Activated CD4-positive, alpha-beta T cell treated with anti-CD3 and anti-CD28 coated beads, Interleukin-2, amount 10 ng/mL, durations not matched to agents 7 days and 5 days (primary cell): ENCODE results near the gene CCDC3. TPM values are rescaled to one million over a fixed set of nuclear protein-coding genes. Genes with fewer than 3 reads are reported as not detected.

Experiments
- CTCF ChIA-PET: fragments of 350-600 bp; sonication (Branson Sonifier 250); formaldehyde crosslinking; loops from one replicate; lab custom pipeline; 2021; ENCODE audit warnings: antibody characterized with exemption; lab: Charles Lee
- POLR2A ChIA-PET: fragments of 350-600 bp; sonication (Branson Sonifier 250); formaldehyde crosslinking; loops from one replicate; lab custom pipeline; 2021; ENCODE audit warnings: antibody characterized with exemption; lab: Charles Lee
- DNase-seq: peaks from one replicate; pipeline ENCODE4 v3.0.0-alpha.2; 2020
- H3K27ac Mint-ChIP-seq: one replicate; pipeline ENCODE4 v1.8.0; 2021; ENCODE audit warnings: mild to moderate bottlenecking, moderate library complexity, mixed read lengths
- H3K27me3 Mint-ChIP-seq: one replicate; pipeline ENCODE4 v1.8.0; 2021; ENCODE audit warnings: mixed read lengths
- H3K36me3 Mint-ChIP-seq: one replicate; pipeline ENCODE4 v1.8.0; 2021; ENCODE audit warnings: low read depth, mixed read lengths
- H3K4me1 Mint-ChIP-seq: one replicate; pipeline ENCODE4 v1.8.0; 2021; ENCODE audit warnings: mixed read lengths
- H3K4me3 Mint-ChIP-seq: one replicate; pipeline ENCODE4 v1.8.0; 2021; ENCODE audit warnings: mild to moderate bottlenecking, moderate library complexity, mixed read lengths
- H3K9me3 Mint-ChIP-seq: one replicate; pipeline ENCODE4 v1.8.0; 2021; ENCODE audit warnings: mixed read lengths
- total RNA-seq, 2 experiments: library from RNA; stranded (reverse); gene quantifications; one replicate each; pipeline ENCODE4 v1.2.3, GENCODE V29; 2021

CCDC3 gene
- total RNA-seq, 2 experiments from 2014 or later, result 0.10 to 0.12 TPM

DNA sequence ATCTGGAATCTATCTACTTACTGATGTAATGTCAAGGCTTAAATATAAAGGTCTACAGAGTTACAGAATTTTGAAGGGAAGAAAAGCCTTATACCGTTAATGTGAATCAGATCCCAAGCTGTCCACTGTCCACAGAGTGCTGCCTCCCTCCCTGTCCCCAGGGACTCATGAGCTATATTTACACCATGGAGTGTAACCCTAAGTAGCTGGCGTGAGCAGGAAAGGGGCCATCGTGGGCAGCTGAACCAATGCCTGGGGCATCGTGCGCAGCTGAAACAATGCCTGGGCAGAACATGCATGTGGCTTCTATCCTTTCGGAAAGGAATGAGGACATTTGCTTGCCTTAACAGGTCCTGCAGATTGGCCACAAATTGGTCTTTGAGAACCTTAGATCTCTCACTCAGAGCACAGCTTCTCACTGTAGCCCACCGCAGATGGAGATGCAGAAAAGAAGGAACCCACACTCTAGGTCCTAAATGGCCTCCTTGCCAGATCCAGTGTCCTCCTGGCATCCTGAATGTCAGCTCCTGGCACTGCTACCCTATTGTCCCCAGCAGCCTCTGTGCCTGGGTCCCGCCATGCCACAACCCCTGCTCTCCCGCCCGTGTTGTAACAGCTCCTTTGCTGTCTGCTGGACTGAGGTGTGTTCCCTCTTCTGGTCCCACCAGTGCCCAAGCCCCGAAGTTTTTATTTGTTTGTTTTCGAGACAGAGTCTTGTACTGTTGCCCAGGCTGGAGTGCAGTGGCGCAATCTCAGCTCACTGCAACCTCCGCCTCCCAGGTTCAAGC is 30.3 kb downstream of the CCDC3 start:
- no peak for DNase-seq
- ChIA-PET CTCF (interaction anchor here (0.6 kb wide), 1 partner anchor 664 kb away, joined by 3 read pairs; no protein-coding TSS in a partner anchor), POLR2A (interaction anchor here (0.9 kb wide), 1 partner anchor 18 kb away, joined by 3 read pairs; no protein-coding TSS in a partner anchor)
- H3K27ac Mint-ChIP-seq, result no peak overlapping the region
- no peak overlapping the region for H3K4me3 Mint-ChIP-seq
- H3K27me3 Mint-ChIP-seq, result peaks cover 12% of the 10 kb centered on the region
- no peaks in the 10 kb centered on the region for H3K4me1 Mint-ChIP-seq
- H3K36me3 Mint-ChIP-seq, result no peaks in the 10 kb centered on the region
- peaks cover 4% of the 10 kb centered on the region for H3K9me3 Mint-ChIP-seq

DNA sequence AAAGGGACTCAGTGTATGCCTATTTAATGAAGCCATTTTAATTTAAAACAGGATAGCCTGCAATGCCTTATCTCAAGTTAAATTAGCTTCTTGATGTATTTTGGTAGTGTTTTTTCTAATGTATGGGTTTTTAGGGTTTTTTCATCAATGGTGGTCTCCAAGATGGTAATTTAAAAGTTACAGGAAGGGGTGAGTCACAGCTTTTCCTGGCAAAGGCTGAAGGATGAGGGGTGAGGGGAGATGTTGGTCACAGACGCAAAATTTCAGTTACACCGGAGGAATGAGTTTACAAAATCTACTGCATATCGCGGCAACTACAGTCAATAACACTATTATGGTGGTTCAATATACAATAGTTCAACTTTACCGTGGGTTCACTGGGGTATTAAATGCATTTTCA is 31.6 kb downstream of the CCDC3 start:
- Mint-ChIP-seq H3K4me3 (no peak overlapping the region), H3K4me1 (no peaks in the 10 kb centered on the region), H3K36me3 (no peaks in the 10 kb centered on the region), H3K9me3 (peaks cover 4% of the 10 kb centered on the region), H3K27ac (no peak overlapping the region), H3K27me3 (peaks cover 13% of the 10 kb centered on the region)
- ChIA-PET POLR2A (no interaction called here), CTCF (interaction anchor here (0.6 kb wide), 1 partner anchor 494 kb away, joined by 3 read pairs; no protein-coding TSS in a partner anchor)
- no peak for DNase-seq

DNA sequence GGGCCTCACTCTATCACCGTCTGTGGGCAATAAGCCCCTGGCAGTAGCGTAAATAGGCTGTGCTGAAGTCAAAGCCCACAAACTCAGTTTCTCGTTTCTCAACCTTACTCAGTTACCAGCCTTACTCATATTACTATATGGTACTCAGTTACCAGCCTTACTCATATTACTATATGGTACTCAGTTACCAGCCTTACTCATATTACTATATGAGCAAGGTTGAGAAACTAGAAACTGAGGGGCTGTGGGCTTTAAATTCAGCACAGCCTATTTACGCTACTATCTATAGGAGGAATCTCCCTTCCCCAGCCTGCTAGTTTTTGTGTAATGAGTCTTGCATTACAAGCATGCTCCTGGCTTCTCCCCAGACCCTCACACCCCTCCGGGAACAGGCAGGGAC is 35.4 kb downstream of the CCDC3 start:
- Mint-ChIP-seq H3K9me3 (peaks cover 4% of the 10 kb centered on the region), H3K27ac (no peak overlapping the region), H3K36me3 (no peaks in the 10 kb centered on the region), H3K4me1 (no peaks in the 10 kb centered on the region), H3K27me3 (peaks cover 17% of the 10 kb centered on the region), H3K4me3 (no peak overlapping the region)
- ChIA-PET CTCF (no interaction called here), POLR2A (no interaction called here)
- DNase-seq, result no peak

DNA sequence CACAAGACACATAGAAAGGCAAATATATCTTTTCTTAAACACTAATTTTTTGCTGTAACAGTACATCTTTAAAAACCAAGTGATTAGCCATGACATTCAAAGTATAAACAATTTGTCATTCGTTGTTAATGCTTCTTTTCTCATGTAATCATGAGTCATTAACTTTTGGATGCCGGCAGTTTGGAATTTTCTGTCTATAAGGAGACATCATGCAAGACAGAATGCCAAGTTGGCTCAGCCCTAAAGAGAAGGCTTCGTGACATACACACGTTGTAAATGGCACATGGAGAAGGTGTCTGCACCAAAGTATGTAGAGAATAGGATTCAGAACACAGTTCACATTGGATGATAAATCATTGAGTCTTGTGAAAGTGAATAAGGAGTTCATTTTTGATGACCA is 35.9 kb downstream of the CCDC3 start:
- no peak for DNase-seq
- H3K27ac Mint-ChIP-seq, result no peak overlapping the region
- CTCF ChIA-PET, result no interaction called here
- POLR2A ChIA-PET, result no interaction called here
- H3K4me3 Mint-ChIP-seq, result no peak overlapping the region
- peaks cover 17% of the 10 kb centered on the region for H3K27me3 Mint-ChIP-seq
- H3K9me3 Mint-ChIP-seq, result peaks cover 4% of the 10 kb centered on the region
- H3K36me3 Mint-ChIP-seq, result no peaks in the 10 kb centered on the region
- H3K4me1 Mint-ChIP-seq, result no peaks in the 10 kb centered on the region

DNA sequence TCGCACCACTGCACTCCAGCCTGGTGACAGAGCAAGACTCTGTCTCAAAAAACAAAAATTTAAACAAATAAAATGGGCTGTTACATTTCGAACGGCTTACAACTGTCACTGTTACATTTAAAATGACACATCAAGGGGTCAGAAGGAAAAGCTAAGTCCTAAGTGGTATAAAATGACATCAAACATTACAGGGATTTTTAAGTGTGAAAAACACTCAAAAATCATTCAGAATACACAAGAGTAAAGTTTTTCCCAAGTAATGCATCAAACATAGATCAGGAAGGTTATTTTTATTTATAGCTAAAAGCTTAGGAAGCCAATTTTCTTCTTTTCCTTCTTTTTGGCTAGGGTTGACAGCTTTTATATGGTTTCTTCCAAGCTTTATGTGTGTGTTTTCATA is 39.0 kb downstream of the CCDC3 start:
- Mint-ChIP-seq H3K27ac (no peak overlapping the region), H3K9me3 (peaks cover 2% of the 10 kb centered on the region), H3K4me3 (no peak overlapping the region), H3K27me3 (peaks cover 10% of the 10 kb centered on the region), H3K36me3 (no peaks in the 10 kb centered on the region), H3K4me1 (no peaks in the 10 kb centered on the region)
- POLR2A ChIA-PET, result no interaction called here
- DNase-seq, result no peak
- CTCF ChIA-PET, result no interaction called here

DNA sequence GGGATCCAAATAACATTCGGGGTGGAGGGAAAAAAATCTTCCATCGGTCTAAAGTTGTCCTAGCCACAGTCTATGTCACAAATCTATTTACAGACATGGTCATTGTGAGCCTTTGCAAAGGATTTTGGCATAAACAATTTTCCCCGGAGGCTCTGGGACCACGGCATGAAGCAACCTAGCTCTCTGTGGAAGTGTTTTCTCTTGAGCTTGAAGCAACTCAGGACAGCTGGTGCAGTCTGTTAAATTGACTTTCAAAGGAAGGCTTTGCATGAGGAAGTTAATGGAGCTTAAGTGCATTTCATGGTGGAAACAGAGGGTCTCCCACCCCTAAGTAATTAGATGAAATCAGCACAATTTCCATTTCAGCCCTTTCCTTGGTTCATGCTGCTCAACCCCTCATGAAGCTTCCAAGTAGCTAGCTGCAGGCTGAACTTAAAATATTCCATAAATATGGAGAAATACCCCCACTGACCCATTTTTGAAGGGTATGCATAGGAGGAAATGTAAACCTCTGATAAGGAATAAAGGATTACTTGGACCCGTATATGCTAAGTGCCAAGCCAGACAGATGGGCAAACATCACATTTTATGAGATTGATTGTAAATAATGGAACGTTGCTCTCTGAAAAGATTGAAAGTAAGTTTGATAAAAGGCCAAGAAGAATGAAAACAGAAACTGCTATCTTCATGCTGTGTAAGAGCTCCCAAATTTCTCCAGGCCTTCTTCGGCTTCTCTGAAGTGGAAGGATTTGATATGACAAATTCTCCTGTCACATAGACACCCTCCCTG is 39.9 kb downstream of the CCDC3 start:
- H3K27ac Mint-ChIP-seq, result no peak overlapping the region
- H3K36me3 Mint-ChIP-seq, result no peaks in the 10 kb centered on the region
- POLR2A ChIA-PET, result no interaction called here
- H3K27me3 Mint-ChIP-seq, result peaks cover 8% of the 10 kb centered on the region
- CTCF ChIA-PET, result no interaction called here
- no peak overlapping the region for H3K4me3 Mint-ChIP-seq
- H3K4me1 Mint-ChIP-seq, result no peaks in the 10 kb centered on the region
- no peaks in the 10 kb centered on the region for H3K9me3 Mint-ChIP-seq
- no peak for DNase-seq

DNA sequence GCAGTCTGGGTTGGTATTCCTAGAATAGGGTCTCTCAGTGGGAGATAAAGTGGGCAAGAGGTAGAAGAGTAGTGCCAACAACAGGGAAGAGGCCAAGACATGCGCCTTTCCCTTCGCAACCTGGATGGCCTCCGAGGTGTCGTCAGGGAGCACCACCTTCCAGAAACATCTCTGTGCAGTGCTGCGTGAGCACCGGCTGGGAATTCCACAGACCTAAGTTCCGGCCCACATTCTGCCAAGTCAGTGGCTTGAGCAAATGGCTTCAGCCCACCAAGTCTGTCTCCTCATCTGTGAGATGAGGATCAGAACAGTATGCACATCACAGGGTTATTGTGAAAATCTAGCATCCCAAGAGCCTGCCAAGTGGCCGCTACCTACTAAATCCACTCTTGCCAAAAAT is 40.6 kb downstream of the CCDC3 start:
- Mint-ChIP-seq H3K9me3 (no peaks in the 10 kb centered on the region), H3K4me1 (no peaks in the 10 kb centered on the region), H3K27ac (no peak overlapping the region), H3K36me3 (no peaks in the 10 kb centered on the region), H3K4me3 (no peak overlapping the region), H3K27me3 (peaks cover 4% of the 10 kb centered on the region)
- ChIA-PET CTCF (no interaction called here), POLR2A (no interaction called here)
- DNase-seq, result no peak

DNA sequence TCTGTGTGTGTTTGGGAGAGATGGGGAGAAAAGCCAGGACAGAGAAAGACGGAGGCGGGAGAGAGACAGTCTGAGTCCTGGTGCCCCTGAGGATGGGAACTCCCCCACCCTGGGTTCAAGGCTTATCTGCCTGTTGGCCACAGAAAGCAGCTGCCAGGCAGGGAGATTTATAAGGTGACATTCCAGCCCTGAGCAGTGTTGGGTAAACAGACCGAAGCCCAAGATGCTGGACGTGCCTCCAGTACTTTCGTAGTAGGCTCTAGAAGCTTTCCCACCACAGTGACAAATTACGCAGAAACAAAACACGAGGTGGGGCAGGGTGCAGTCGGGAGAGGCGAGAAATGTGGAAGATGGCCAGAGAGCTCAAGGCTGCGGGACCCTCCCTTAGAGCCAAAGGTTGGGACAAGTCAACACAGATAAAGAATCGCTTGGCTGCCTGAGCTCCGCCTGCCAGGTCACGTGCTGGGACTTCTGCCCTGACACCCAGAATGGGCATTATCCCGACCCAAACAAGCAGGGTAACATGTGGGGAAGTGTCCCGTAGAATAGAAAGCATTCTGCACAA is 41.1 kb downstream of the CCDC3 start:
- CTCF ChIA-PET, result no interaction called here
- DNase-seq, result no peak
- H3K4me3 Mint-ChIP-seq, result no peak overlapping the region
- H3K9me3 Mint-ChIP-seq, result no peaks in the 10 kb centered on the region
- H3K36me3 Mint-ChIP-seq, result no peaks in the 10 kb centered on the region
- peaks cover 4% of the 10 kb centered on the region for H3K27me3 Mint-ChIP-seq
- POLR2A ChIA-PET, result no interaction called here
- H3K27ac Mint-ChIP-seq, result no peak overlapping the region
- no peaks in the 10 kb centered on the region for H3K4me1 Mint-ChIP-seq

DNA sequence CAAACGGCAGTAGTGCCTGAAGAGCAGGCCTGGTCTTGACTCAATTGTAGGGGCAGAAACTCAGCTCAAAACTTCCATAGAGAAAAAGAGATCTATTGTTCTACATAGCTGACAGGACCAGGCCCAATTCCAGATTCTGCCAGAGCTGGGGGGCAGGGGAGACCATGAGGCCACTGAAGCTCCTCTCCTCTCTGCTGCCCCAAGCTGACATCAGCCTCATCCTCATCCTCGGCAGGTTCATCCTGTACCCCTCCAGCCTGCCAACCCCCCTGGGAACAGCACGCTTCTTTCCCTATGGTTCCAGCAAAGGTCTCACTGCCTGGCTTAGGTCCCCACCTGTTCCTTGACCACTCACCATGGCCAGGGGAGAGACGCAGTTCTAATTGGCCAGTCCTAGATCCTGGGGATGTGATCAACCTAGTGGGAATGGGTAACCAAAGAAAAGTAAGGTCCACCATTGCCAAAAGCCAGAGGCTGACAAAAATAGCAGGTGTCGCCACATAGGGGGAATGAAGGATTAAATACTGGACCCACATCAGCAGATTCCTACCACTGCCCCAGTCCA is 42.9 kb downstream of the CCDC3 start:
- Mint-ChIP-seq H3K4me3 (no peak overlapping the region), H3K27me3 (no peaks in the 10 kb centered on the region), H3K36me3 (no peaks in the 10 kb centered on the region), H3K9me3 (peaks cover 4% of the 10 kb centered on the region), H3K4me1 (no peaks in the 10 kb centered on the region), H3K27ac (no peak overlapping the region)
- no peak for DNase-seq
- CTCF ChIA-PET, result no interaction called here
- POLR2A ChIA-PET, result no interaction called here

DNA sequence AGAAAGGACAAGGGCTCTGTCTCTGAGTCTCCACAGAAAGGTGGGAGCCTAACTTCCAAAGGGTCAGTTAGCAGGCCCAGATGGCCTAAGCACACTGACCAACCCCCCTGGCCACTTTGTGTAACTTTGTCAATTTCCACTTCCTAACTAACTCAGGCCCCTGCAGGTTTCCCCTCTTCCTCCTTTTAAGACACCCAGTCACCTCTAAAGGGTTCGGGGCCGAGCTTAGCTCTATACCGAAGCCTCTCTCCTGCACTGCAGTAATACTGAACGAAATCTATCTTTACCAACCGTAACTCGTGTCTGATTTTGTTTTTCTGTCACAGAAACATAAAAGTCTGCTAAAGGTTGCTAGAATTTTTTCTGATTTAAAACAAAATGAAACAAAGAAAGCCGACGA is 44.4 kb downstream of the CCDC3 start:
- no peak overlapping the region for H3K27ac Mint-ChIP-seq
- no peaks in the 10 kb centered on the region for H3K36me3 Mint-ChIP-seq
- H3K9me3 Mint-ChIP-seq, result peaks cover 9% of the 10 kb centered on the region
- ChIA-PET CTCF (no interaction called here), POLR2A (no interaction called here)
- no peaks in the 10 kb centered on the region for H3K4me1 Mint-ChIP-seq
- no peaks in the 10 kb centered on the region for H3K27me3 Mint-ChIP-seq
- no peak for DNase-seq
- H3K4me3 Mint-ChIP-seq, result no peak overlapping the region

DNA sequence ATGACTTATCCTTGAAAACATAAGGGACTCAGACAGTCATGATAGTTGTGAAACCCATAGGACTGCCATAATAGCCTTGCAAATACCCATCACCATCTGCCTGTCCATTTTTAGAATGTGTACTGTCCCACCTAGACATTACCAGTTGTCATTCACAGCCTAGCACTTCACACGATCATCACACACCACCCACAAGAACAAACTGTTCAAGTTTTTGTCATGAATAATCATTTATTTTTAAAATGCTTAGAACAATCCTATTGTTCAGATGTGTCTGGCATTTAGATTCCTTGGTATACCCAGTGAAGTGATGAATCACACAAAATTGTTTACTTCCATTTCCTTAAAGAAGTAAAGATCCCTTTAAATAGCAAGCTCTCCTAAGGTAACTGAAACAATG is 46.6 kb downstream of the CCDC3 start:
- Mint-ChIP-seq H3K4me3 (no peak overlapping the region), H3K36me3 (no peaks in the 10 kb centered on the region), H3K27ac (no peak overlapping the region), H3K9me3 (peaks cover 9% of the 10 kb centered on the region), H3K27me3 (no peaks in the 10 kb centered on the region), H3K4me1 (no peaks in the 10 kb centered on the region)
- POLR2A ChIA-PET, result interaction anchor here (0.6 kb wide), 1 partner anchor 297 kb away, joined by 3 read pairs; no protein-coding TSS in a partner anchor
- DNase-seq, result no peak
- CTCF ChIA-PET, result interaction anchor here (0.6 kb wide), 1 partner anchor 1308 kb away, joined by 3 read pairs; no protein-coding TSS in a partner anchor

DNA sequence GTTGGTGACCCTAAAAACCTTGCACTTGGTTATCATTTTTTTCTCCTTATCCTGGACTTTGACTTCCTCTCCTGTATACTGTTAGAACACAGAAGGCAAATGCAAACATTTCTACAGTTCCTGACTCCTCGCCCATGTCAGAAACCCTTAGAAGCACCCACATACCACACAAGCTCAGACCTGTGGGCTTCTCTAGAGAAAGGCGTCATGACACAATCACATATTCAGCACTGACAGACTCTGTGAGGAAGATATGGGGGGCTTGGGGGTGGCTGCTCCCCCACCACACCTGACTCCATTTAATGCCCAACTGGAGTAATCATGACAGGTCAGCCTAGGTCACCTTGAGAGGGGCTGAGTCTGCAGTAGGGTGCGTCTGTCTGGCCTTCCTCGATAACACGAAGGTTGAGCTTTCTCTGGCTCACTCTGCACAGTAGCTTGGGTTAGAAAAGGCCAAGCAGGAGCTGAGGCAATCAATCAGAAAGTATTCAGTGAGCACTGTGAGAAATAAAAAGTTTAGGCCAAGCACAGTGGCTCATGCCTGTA is 50.9 kb downstream of the CCDC3 start:
- Mint-ChIP-seq H3K27me3 (no peaks in the 10 kb centered on the region), H3K36me3 (no peaks in the 10 kb centered on the region), H3K4me3 (no peak overlapping the region), H3K4me1 (no peaks in the 10 kb centered on the region), H3K9me3 (peaks cover 9% of the 10 kb centered on the region), H3K27ac (no peak overlapping the region)
- POLR2A ChIA-PET, result no interaction called here
- CTCF ChIA-PET, result interaction anchor here (0.8 kb wide), 1 partner anchor 9 kb away, joined by 3 read pairs; no protein-coding TSS in a partner anchor
- no peak for DNase-seq
